OCI-LY3 (cell line): ENCODE data around the gene SH3RF3.

Experiments used
- CTCF ChIP-seq: fragments of 200-600, 300-600 bp; sonication (generic); IDR thresholded peaks from 2 replicates; pipeline ENCODE4 v1.5.1; 2014; ENCODE audit warnings: antibody characterized with exemption, low read length, low read depth
- EZH2phosphoT487 ChIP-seq: fragments of 200-600 bp; shearing (Covaris generic); IDR thresholded peaks from 2 replicates; pipeline ENCODE4 v1.6.1; 2018; ENCODE audit warnings: antibody characterized with exemption, mixed run types, low read depth

DNA sequence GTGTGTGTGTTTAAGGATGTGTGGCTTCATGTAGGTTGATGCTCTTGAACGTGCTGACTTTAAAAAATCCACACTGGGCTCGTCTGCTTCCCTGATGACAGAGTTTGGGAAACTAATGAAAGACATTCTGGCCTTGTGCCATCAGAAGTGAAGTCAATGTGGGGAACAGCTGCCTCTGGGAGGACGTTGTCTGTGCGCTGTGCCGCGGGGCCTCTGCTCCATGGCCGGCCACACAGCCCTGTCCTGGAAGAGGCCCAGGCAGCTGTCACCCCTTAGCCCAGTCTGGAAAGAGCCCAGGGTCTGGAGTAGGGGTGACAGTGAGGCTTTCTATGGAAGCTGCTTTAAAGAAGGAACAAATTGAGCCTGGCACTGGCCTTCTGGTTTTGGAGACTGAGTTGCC, 155.8 kb downstream of the SH3RF3 start:
- no peak for TF ChIP-seq CTCF
- TF ChIP-seq EZH2phosphoT487, result no peak
